GM18498 (cell line): ENCODE results near the gene PDE4B.
A peak's percentile ranks its signal among the peaks of the same experiment; 100 is the strongest.
"Not testable (repeated sequence)": the region's sequence is repeated elsewhere in the genome, so short reads cannot be mapped to it uniquely, and the experiment has no call there.

Experiments used
- ATAC-seq: cut with Tn5 transposase; IDR thresholded peaks from one replicate; pipeline ENCODE4 v1.9.1; 2021; ENCODE audit warnings: mild to moderate bottlenecking, moderate library complexity; ENCODE audit not compliant: unreplicated experiment

Gene PDE4B

DNA sequence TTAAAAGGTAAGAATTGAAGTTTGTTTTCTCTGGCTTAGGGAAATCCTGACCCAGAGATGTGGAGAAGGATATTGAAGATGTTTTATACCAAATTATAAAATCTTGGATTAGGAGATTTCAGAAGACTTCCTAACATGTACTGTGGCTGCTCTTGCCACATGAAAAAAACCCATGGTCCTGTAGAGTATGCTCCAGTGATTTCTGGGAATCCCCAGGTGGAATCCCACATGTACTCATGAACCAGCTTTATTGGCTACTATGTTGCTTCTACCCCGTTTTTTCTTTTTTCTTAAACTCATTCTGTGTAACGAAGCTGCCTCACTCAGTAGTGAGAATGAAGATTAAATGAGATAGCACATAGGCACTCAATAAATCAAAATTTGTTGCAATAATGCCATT lies 608.5 kb downstream of the PDE4B start:
- ATAC-seq, result no peak

DNA sequence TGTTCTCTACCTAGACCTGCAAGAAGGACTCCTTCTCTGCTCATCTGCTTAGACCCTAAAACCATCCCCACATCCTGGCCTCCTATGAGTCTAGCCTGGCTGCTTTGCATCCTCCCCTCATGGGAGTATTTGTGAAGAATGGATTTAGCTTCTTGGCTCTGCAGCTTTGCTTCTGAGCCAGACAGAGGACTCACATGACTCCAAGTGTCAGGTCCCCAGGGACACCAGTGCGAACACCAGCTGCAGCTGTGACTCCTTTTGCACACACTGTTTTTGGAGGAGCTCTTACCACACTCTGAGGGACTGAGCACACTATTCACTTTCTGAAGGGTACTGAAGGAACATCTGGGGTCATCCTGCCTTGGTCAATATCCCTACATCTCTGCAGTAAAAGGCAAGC lies 609.5 kb downstream of the PDE4B start:
- peak; percentile 91 for ATAC-seq

GRCh38 chr1:66403007-66403731 lies 610.5 kb downstream of the PDE4B start:
- no peak for ATAC-seq

- ATAC-seq, result no peak
Measured at GRCh38 chr1:66405061-66405460, 612.4 kb downstream of the PDE4B start.

- ATAC-seq, result not testable (repeated sequence)
Measured at GRCh38 chr1:66411449-66411848, 618.8 kb downstream of the PDE4B start.

- ATAC-seq, result no peak
Measured at GRCh38 chr1:66412704-66413103, 620.0 kb downstream of the PDE4B start.

DNA sequence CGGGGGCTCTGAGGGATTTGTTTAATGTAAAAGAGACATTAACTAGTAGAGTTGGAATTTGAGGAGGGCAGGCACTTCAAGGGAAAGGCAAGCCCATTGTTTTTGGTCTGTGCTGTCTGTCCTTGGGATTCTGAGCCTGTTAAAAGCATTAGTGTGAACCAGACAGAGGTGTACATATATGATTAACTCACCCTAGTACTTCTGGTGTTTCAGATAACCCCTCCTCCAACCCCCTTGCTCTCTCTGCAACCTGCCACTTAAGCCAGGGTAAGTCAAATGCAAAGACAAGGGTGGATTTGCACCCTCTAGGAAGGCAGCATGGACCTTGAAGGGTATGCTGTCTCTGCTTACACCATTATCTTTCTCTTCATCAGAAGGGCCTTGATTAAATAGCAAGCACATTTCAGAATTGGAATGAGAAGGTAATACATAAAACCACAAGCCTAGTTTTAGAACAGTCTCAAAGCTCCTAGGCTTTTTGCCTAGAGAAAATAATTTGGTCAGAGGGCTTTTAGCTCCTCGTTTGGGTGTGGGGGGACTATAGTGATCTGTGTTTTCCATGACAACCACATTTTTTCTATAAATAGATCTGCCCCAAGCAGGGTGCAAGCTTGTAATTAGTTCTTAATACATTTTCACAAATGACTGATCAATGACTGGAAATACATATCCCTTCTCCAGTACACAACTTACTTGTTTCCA lies 620.6 kb downstream of the PDE4B start:
- no peak for ATAC-seq

DNA sequence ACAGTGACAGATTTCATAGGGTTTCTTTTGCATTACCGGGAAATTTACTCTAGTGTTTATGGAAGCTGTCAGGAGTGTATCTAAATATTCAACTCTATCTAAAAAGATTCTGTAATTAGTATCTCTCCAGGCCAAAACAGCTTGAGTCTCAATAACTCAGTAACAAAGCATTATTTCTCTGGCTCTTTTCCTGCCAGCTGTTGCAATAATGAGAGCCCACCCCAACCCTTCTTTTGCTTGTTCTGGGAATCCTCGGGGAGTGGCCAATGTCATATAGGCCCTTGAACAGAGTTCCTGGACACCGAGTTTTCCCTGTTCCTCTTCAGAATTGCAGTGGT lies 621.1 kb downstream of the PDE4B start:
- ATAC-seq, result no peak

GRCh38 chr1:66415281-66415680 lies 622.6 kb downstream of the PDE4B start:
- ATAC-seq, result no peak

GRCh38 chr1:66415866-66416265 lies 623.2 kb downstream of the PDE4B start:
- ATAC-seq, result no peak

- ATAC-seq, result no peak
Measured at GRCh38 chr1:66416295-66416694, 623.6 kb downstream of the PDE4B start.

DNA sequence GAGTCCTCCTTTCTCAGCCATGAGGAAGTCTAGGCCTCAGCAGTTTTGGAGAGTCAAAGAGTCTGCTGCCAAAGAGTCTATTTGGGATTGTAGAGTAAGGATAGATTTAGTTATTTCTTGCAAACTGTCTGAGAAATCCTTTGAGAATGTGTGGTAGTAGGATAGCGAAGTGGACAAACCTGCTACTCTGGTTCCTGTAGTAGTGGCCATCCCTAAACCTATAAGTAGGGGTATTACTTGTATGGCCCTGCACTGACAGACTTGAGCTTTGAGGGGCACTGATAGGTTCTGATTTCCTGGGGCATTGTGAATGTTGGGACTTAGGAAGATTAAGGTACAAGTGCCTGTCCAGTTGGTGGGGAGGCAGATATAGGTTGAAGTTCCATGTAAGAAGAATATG lies 625.3 kb downstream of the PDE4B start:
- no peak for ATAC-seq

DNA sequence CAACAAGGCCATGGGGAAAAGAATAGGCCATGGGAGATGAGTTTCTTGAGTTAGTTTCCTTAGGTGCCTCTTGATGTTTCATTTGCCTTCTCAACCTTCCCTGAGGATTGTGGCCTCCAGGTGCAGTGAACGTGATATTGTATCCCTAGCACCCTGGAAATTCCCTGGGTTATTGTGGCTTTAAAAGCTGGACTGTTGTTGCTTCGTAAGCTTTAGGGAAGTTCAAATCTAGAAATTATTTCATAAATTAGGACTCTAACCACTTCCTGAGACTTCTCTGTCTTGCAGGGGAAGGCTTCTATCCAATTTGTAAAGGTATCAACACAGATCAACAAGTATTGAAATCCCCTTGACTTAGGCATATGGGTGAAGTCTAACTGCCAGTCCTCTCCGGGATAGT lies 627.5 kb downstream of the PDE4B start:
- ATAC-seq, result not testable (repeated sequence)

- ATAC-seq, result not testable (repeated sequence)
Measured at GRCh38 chr1:66420906-66421305, 628.2 kb downstream of the PDE4B start.

- ATAC-seq, result no peak
Measured at GRCh38 chr1:66422804-66423203, 630.1 kb downstream of the PDE4B start.
